HL-60/S4 (cell line): ENCODE results near the gene CLEC7A.

Experiments used
- in situ Hi-C: fragments of 300-500 bp; cut with MboI; formaldehyde crosslinking; loops from 2 replicates; pipeline ENCODE4 v1.14.3; 2022; ENCODE audit warnings: low sequenced_read_pairs

Gene CLEC7A

DNA sequence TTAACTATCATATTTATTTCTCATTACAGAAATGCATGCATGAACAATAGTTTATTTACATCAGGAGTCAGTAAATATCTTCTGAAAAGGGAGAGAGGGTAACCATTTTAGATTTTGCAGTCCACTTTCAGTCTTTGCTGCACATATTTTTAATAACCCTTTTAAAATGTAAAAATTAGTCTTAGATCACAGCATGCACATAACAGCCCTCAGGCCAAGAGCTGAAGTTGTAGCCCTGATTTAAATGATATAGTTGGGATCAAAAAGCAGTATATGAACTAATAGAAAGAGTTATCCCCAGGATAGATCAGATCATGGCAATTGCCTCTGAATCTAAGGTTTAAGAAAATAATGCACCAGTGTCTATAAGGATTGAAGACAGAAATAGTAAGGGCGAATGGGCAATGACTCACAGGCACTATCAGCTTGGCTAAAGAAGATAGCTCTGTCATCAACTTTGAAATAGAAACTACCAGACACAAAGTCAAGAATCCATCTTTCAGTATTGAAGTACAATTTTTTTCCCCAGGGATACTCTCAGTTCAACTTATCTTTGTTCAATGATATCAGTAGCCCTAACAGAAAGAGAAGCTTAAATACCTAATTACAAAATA, 13.1 kb upstream of the CLEC7A start:
- in situ Hi-C loops = loop anchor here (5.0 to 25.0 kb wide), 4 partner anchors 111 to 506 kb away; partner anchors contain the start of gene CLEC9A

DNA sequence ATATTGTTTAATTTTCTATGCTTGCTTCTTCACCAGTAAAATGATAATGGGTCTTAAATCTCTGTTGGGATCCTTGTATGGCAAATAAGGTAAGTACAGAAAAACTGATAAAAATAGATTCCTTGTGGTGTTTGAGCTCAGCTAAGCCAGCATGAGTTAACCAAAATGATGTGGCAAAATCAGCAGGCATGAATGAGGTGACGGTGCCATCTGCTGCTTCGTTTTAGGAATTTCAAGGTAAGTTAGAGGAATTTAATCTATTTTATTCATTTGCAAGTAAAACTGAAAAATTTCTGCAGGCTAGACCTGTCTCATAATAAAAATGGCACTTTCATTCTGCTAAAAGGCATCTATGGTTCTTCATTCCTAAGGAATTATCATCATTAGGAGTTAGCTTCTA, 10.0 kb upstream of the CLEC7A start:
- in situ Hi-C loops = loop anchor here (5.0 to 25.0 kb wide), 4 partner anchors 108 to 503 kb away; partner anchors contain the start of gene CLEC9A

DNA sequence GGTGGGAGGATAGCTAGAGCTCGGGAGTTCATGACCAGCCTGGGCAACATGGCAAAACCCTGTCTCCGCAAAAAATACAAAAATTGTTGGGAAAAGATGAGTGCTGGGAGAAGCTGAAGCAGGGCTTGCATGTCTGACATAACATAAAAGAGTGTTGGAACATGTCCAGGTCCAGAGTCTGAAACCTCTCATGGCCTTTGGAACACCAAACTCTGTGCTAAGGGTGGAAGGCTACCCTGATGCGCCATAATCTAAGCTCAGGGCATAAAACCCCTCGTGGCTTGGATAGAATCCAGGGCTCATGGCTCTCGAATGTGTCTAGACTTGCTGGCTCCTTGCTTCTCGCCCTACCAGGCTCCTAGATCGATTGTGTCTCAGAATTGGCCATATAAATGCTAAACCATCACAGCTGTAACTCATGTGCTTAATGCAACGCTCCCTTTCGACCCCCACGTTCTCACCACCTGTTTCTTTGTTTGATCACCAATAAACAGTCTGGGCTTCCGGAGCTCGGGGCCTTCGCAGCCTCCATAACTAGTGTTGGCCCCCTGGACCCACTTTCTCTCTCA, 6.7 kb upstream of the CLEC7A start:
- in situ Hi-C loops = loop anchor here (25.0 kb wide), 2 partner anchors 324 to 499 kb away; no protein-coding TSS in a partner anchor

DNA sequence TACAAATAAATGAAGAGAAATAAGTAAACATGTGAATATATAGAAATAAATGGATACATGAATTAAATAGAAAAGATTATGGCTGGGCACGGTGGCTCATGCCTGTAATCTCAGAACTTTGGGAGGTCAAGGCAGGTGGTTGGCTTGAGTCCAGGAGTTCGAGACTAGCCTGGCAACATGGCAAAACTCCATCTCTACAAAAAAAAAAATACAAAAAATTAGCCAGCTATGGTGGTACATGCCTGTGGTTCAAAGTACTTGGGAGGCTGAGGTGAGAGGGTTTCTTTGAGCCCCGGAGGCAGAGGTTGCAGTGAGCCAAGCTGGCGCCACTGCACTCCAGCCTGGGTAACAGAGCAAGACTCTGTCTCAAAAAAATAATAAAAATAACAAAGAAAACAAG, 5.1 kb upstream of the CLEC7A start:
- in situ Hi-C loops = loop anchor here (25.0 kb wide), 2 partner anchors 323 to 498 kb away; no protein-coding TSS in a partner anchor

DNA sequence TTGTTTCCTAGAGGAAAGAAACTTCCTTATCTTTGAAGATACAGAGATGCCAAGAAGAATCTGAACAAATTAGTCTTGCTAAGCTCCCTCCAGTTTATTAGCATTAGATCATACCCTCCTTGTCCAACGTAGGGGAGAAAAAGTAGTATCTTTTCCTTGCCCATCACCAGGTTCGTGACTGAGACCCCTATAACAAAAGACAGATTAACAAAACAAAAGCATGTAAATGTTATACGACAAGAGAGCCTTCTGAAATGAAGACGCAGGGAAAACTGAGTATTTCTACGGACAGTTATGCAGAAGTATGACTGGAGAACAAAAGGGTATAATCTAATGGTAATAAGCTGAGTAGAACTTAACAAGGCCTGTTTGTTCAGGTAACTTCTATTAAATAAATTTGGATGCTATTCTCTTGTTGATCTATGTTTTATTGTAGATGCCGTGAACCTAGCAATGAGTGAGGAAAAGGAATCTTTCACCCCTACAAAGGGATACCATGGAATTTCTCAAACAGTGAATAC, 2.9 kb upstream of the CLEC7A start:
- in situ Hi-C loops = loop anchor here (25.0 kb wide), 2 partner anchors 321 to 496 kb away; no protein-coding TSS in a partner anchor

DNA sequence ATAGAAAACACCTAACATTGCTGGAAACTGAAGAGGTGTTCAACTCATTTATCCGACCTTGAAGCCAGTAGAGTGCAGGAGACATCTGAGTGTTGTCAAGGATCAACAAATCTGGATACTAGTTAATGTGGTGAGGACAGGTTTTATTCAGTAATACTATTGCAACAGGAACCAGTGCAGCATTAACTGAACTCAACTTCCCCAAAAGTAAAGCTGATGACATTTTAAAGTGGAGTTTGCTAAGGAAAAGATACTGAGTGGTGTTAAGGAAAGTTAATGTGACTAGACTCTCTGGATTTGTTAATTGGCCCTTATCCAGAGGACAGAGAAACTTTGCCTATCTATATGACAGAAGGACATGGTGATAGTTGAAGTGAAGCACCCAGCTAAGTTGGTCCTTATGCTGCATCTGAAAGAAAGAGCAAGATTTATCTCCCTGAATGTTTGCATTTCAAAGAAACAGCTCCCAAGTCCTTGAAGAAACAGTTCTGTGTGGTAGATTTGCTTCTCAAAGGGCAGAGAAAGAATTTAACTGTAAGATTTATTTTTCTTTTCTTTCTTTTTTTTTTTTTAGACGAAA, 1.2 kb upstream of the CLEC7A start:
- in situ Hi-C loops = loop anchor here (25.0 kb wide), 2 partner anchors 319 to 494 kb away; no protein-coding TSS in a partner anchor

DNA sequence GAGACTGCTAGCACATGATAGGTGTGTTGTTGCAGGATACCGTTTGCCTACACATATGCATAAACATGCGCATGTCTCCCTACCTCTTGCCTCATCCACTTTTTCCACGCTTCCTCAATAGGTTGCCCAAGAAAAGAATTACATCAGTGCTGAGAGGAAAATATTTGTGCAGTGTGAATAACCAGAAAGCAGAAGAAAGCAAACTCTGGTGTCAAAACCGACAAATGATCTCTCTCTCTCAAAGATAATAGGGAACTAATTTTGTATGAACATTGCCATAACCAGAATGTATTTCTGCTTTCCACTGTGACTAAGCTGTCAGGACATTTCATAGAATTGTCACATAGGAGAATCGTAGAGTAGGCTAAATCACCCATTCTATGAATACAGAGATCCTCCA, 1.3 kb downstream of the CLEC7A start:
- in situ Hi-C loops = loop anchor here (25.0 kb wide), 2 partner anchors 316 to 491 kb away; no protein-coding TSS in a partner anchor

DNA sequence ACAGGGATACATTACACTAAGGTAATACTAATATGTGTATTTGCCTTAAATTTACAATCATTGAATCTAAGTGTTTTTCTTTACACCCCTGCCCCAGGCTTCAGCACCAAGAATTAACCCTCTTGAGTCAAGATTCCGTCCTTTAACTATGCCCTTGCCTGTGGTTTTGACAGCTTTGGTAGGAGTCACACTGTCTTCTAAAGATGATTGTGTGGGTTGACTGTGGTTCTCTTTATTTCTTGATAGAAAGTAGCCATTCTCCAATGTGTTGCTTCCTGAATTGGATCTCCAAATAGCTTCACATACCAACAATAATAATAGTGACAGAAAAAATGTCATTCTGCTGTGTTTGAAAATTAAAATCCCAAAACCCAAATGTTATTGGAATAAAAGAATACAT, 3.6 kb downstream of the CLEC7A start:
- in situ Hi-C loops = loop anchor here (25.0 kb wide), 2 partner anchors 314 to 489 kb away; no protein-coding TSS in a partner anchor

DNA sequence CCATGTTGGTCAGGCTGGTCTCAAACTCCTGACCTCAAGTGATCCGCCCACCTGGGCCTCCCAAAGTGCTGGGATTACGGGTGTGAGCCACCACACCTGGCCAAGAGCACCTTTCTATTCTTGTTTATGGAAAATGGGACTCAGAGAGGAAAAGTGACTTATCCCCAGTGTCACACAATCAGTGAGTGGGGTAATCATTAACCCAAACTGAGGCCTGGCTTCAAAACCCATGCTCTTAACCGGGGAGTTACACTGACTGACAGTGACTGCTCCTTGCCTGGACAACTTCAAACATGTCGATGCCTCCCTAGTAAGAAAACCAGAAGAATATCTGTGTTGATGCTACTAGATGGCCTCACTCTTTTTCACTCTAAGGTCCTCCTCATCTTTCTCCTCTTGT, 7.3 kb downstream of the CLEC7A start:
- in situ Hi-C loops = no loop called here

DNA sequence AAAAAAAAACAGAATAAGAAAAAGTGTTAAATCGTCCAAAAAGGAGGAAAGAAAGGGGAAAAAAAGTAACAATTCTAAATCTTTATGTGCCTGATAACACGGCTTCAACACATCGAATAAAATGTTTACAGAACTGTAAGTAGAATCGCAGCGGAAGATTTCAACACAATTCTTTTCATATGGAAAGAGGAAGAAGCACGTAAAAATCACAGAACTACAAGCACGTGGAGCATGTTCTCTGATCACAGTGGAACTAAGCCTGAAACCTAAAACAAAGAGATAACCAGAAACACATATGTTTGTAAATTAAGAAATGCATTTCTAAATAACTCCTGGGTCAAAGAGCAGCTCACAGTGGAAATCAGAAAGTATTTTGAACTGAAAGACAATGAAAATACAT, 8.7 kb downstream of the CLEC7A start:
- in situ Hi-C loops = no loop called here

DNA sequence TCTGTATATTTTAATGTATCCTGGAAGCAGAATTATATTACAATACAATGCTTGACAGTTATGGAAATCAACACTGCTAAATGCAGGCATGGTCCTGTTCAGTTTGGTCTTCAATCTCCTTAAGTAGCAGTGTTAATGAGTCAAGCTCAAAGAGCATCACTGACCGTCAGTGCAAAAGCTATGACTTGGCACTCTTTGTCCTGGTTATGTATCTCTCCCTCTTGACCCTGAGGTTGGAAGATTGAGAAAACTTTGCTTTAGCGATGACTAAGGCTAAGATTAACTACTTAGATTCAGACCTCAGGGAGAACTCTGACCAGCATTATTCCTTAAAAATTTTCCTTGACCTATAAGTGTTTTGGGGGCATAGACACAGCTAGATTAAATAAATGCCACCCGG, 10.9 kb downstream of the CLEC7A start:
- in situ Hi-C loops = no loop called here

DNA sequence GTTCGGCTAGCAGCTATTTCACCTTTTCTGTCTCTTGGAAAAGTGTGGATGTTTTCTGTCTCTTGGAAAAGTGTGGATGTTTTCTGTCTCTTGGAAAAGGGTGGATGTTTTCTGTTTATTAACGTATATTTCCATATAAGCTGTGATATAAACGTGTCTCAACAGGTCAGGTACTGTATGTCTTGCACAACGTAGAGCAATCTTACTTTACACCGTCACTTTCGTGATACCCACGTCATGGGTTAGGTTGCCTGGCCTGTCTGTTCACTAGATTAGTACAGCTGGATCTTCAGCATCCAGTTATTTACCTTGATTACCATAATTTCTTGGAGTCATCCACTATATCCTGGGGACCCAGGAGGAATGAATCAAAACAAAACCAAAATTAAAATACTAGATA, 14.1 kb downstream of the CLEC7A start:
- in situ Hi-C loops = no loop called here

DNA sequence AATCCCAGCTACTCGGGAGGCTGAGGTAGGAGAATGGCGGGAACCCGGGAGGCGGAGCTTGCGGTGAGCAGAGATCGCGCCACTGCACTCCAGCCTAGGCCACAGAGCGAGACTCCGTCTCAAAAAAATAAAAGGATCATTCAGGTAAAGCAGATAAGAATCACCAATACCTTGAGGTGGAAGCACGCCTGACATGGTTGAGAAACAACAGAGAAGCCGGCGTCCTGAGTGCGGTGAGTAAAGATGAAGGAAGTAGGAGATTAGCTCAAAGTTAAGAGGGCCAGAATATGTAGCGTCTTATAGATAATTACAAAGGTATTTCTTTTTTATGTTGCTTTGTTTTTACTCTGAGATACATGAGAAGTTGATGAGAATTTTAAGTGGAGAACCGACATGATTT, 14.7 kb downstream of the CLEC7A start:
- in situ Hi-C loops = no loop called here

DNA sequence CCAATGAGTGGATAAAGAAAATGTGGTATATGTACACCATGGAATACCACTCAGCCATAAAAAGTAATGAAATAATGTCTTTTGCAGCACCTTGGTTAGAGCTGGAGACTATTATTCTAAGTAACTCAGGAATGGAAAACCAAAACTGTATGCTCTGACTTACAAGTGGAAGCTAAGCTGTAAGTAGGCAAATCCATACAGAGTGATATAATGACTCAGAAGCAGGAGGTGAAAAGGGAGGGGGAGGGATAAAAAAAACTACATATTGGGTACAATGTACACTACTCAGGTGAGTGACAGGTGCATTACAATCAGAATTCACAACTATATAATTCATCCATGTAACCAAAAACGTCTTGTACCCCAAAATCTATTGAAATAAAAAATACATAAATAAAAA, 16.1 kb downstream of the CLEC7A start:
- in situ Hi-C loops = no loop called here

DNA sequence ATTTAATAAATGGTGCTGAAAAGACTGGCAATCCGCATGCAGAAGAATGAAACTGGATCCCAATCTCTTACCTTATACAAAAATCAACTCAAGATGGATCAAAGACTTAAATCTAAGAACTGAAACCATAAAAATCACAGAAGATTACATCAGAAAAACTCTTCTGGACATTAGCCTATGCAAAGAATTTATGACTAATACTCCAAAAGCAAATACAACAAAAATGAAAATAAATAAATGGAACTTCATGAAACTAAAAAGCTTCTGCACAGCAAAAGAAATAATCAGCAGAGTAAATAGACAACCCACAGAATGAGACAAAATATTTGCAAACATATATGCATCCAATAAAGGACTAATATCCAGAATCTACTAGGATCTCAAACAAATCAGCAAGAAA, 16.9 kb downstream of the CLEC7A start:
- in situ Hi-C loops = no loop called here

DNA sequence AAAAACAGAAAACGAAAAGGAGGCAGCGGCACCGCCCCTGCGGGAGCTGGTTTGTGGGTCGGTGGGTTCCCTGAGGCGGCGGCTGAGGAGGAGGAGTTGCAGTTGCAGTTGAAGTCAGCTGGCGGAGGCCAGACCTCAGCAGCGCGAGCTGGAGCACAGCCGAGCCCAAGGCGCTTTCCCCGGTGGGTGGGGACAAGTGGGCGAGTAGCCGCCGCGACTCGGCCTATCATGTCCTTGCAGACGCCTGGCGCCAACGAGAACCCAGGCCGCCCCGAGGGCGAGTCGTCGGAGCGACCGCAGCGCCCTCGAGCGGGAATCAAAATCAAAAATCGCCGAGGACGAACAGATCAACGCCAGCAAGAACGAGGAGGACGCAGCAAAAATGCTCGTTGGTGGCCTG, 18.5 kb downstream of the CLEC7A start:
- in situ Hi-C loops = no loop called here

DNA sequence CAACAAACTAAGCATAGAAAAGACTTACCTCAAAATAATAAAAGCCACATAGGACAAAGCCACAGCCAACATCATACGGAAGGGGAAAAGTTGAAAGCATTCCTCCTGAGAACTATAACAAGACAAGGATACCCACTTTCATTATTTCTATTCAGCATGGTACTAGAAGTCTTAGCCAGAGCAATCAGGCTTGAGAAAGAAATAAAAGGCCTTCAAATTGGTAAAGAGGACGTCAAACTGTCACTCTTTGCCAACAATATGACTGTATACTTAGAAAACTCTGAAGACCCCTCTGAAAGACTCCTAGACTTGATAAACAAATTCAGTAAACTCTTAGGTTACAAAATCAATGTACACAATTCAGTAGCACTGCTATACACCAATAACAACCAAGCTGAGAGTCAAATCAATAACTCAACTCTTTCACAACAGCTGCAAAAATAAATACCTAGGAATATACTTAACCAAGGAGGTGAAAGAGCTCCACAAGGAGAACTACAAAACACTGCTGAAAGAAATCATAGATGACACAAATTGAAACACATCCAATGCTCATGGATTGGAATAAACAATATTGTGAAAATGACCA, 19.6 kb downstream of the CLEC7A start:
- in situ Hi-C loops = no loop called here

DNA sequence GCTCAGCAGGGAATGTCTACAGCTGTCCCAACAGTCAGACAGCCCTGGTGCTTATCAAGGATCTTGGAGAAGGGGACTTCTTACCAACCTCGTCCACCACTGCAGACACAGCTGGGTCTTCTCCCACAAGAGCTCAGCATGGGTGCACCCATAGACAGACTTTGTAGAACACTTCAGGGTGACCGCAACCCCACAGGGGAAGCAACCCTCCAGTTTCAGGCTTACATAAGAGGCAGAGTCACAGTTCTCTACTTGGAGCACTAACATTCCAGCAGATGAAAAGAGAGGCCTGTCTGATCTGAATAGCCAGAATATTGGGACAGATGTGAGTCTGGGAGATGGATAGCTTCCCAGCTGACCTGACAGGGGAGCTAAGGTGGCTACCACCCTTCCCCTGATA, 27.7 kb downstream of the CLEC7A start:
- in situ Hi-C loops = no loop called here

DNA sequence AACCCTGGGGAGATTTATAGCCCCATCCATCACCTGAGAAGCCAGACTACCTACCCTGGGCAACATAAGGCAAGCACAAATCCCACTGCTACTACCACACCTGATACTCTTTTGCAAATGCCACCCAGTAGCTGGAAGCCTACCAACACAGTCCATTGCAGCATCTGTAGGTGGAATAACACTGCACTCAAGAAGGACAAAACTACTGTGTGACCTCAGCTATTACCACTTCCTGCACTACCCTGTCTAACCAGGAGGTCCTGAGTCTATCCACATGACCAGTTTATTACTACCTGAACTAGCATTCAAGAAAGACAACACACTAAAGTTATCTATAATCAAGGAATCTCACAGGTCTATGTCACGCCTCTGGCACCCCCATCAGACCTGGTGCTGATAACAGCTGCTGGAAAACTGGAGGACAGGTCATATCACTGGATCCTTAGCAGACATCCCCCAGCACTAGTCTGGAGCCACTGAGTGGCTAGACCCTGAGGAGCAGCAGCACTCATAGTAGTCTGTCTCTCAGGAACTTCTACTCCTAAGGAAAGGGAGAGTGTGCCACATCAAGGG, 28.3 kb downstream of the CLEC7A start:
- in situ Hi-C loops = no loop called here

DNA sequence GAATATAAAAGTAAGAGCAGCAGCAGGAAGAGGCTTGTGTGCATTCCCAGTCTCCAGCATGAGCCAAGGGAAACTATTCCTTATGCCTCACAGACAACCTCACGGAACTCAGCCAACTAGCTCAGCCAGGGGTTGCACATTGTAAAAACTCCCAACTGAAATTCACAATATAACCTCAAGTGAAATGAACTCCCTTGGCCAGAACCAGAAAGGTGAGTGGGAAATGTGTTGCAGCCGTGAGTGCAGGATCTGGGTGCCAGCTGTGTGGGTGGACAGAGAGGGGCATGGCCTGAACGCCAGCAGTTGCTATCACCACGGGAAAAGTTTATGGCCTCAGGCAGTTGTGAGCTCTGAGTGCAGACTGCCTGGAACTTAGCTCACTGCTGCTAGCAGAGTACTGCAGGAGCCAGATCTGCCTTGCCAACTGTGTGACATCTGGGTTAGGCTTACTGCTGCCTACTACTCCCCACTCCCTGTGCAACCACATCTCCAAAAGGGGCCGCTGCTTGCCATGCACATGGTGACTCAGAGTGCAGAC, 28.9 kb downstream of the CLEC7A start:
- in situ Hi-C loops = no loop called here

DNA sequence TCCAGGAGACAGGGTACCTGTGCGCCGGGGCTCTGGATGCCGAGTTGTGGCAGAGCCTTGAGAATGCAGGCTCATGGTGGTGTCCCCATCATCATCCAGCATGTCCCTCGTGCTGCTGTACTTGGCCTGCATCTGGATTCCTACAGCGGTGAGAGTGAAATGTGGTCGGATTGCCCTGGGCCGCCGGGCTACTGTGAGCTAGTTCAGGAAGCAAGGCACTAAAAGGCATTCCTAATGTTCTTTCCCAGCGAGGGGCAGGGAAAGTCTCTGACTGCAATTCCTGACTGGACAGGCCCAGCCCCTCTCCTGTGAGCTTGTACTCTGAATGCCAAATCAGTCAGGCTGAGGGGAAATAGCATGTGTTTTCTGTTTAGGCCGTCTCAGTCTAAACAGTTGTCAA, 31.2 kb downstream of the CLEC7A start, which contains the start of gene CLEC1A:
CLEC1A (minus strand) TSS at position 195 of the 400 bp plus-strand sequence; CDS start at position 132, 63 bp downstream.
- in situ Hi-C loops = no loop called here
